ENCODE measurements around the gene SLC38A7. TPM values are rescaled to one million over a fixed set of nuclear protein-coding genes. Genes with fewer than 3 reads are reported as not detected.
"Not testable (repeated sequence)": the region's sequence is repeated elsewhere in the genome, so short reads cannot be mapped to it uniquely, and the experiment has no call there.

SLC38A7 gene, protein sequence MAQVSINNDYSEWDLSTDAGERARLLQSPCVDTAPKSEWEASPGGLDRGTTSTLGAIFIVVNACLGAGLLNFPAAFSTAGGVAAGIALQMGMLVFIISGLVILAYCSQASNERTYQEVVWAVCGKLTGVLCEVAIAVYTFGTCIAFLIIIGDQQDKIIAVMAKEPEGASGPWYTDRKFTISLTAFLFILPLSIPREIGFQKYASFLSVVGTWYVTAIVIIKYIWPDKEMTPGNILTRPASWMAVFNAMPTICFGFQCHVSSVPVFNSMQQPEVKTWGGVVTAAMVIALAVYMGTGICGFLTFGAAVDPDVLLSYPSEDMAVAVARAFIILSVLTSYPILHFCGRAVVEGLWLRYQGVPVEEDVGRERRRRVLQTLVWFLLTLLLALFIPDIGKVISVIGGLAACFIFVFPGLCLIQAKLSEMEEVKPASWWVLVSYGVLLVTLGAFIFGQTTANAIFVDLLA
- total RNA-seq = 27.7 and 39.6 TPM in 2 replicates

DNA sequence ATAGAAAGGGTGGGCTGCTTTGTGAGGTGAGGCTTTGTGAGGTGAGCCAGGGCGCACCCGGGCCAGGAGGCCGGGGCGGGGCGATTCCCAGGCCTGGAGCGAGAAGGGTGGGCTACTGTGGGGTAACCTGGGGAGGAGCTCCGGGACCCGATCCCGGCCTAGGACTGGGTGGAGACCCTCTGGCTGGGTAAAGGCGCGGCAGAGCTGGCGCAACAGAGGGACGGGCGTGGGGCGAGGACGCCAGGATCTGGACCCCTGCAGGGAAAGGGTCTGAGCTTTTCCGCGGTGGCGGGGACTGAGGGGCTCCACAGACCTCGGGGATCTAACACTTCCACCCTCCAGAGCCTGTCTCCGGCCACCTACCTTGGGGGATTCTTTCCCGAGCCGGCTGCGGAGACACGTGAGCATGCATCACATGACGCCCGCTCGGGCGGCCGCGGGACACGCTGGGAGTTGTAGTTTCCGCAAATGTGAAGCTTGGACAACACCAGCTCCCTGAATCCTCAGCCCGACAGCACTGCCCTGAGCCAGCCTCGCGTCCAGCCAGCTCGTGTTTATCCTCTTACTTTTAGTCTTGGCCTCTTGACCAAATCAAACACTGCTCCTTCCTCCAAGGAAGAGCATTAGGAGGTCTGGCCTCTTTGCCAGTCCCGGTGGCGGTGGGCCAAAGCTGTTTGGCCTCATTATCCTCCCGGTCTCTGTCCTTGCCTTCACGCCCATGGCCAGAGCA lies at the start of gene SLC38A7:
Gene SLC38A7 (minus strand): TSS at position 417 of the 730 bp plus-strand sequence. CDS start 4,644 bp downstream, outside the sequence.
- DNase-seq = peak; percentile 88

- peak; percentile 94 for DNase-seq
Observed at GRCh38 chr16:58733671-58734458, 49.3 kb upstream of the SLC38A7 start, which contains the start of gene GOT2. Gene GOT2 (minus strand): TSS chr16:58734316. CDS start chr16:58734228, 88 bp downstream.

GRCh38 chr16:58733248-58733670 lies 48.7 kb upstream of the SLC38A7 start:
- no peak for DNase-seq

GRCh38 chr16:58732545-58733247 lies 48.1 kb upstream of the SLC38A7 start:
- peak; percentile 51 for DNase-seq

GRCh38 chr16:58730724-58731370 lies 46.3 kb upstream of the SLC38A7 start:
- no peak for DNase-seq

DNA sequence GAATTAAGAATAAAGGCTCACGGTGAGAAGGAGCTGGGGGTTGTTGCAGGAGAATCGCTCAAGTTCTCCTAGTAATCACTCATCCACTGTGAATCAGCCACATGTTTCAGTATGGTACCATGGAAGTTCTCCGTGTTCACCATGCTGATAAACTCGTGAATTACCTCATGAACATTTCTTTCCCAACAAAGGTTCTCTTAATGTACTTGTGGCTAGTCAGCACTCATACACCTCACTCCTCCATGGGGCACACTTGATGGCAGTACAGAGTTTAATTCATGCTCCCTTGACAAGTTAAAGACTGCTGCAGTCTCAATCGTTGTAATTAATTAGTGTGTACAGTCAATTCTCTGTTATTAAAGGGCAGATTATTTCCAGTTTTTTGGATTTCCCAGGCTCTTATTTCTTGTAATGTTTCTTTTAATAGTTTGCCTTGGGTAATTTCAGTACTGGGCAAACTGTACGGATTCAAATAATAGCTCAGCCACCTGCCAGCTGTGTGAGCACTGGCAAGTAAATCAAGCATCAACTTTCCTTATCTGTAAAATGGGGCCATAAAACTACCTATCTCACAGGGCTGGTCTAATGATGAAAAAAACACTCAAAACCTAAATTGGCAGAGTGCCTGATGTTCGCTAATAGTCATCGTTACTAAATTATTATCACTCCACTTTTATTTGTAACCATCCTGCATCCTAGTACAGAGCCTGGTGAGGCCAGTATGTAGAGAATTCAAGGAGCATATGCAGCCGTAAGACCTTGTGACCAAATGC lies 43.4 kb upstream of the SLC38A7 start:
- no peak for DNase-seq

GRCh38 chr16:58727028-58727781 lies 42.6 kb upstream of the SLC38A7 start:
- no peak for DNase-seq

- DNase-seq = no peak
Observed at GRCh38 chr16:58723109-58723508, 38.5 kb upstream of the SLC38A7 start.

- no peak for DNase-seq
Observed at GRCh38 chr16:58717994-58718393, 33.4 kb upstream of the SLC38A7 start.

DNA sequence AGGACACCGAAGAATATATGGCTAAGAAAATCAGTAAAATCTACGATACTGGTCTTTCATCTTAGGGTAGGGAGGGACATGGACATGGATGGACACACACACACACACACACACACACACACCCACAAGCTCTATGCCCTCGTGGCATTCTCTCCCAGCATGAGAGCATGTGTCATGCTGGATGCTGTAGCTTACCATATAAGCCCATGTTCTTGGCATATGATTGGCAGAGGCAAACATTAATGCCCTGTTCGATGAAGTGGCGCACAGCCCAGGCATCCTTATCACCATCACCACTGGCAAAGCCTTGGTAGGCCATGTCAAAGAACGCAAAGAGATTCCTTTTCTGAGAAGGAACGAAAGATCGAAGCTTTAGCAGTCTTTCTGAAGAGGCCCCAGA lies 31.9 kb upstream of the SLC38A7 start:
- DNase-seq = no peak

DNA sequence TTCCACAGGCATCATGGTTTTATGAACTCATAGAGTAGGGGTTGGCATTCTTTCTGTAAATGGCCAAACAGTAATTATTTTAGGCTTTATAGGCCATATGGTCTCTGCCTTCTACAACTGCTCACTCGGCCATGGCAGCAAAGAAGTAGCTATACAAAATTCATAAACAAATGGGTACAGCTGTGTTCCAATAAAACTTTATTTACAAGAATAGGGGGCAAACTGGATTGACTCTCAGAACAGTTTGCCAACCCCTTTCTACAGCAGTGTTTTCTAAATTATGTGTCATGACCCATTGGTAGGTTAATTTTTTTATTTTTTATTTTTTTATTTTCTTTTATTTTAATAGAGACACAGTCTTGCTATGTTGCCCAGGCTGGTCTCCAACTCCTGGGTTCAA lies 29.2 kb upstream of the SLC38A7 start:
- DNase-seq = no peak

DNA sequence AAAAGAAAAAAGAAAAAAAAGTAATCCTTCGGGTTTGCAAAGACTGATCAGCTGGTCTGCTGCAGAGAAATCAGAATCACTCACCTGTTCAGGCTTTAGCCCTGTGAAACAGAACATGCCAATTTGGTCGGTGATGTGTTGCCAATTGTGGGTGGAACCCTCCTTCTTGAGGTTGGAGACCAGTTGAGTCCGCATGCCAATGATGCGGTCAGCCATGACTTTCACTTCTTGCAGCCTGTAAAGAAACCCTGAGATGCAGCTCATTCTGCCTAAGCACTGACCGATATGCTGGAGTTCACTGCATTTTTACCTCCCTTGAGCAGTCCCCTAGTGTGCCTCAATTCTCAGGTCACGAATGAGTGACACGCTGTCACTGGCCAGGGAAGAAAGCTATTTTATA lies 24.8 kb upstream of the SLC38A7 start:
- DNase-seq = no peak

DNA sequence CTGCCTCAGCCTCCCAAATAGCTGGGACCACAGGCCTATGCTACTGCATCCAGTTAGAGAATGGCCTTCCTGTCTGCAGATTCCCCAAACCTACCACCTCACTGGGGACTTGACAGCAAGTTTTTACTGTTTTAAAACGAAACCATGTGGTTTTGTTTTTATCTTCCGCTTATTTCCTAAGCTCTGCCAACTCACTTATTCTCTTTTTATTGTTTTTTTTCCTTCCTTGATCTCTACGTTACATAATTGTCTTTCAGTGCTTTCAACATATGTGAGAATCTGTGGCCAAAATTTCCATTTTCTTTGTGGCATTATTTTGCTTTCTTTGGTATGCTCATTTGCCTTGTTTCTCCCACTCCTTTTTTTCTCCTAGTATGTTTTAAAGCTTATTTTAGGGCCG lies 14.6 kb upstream of the SLC38A7 start:
- no peak for DNase-seq

GRCh38 chr16:58695368-58695767 lies 10.8 kb upstream of the SLC38A7 start:
- no peak for DNase-seq

- DNase-seq = no peak
Observed at GRCh38 chr16:58692450-58692849, 7.9 kb upstream of the SLC38A7 start.

- DNase-seq = not testable (repeated sequence)
Observed at GRCh38 chr16:58686985-58687706, 2.6 kb upstream of the SLC38A7 start.

DNA sequence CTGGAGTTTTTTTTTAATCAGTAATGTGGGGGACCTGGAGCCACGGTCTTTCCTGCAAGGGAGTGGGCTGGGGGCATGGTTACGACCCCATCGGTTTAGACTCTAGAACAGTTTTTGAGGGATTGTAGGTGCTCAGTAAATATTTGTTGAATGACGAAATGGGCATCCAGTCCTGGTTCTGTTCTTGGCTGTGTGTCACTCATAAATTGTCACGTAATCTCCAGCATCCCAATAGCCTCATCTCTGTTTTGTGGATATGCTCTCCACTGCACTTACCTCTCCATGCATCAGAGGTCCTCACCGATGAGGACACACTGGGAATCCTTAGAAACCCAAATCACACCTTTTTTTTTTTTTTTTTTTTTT lies 497 bp upstream of the SLC38A7 start:
- no peak for DNase-seq

DNA sequence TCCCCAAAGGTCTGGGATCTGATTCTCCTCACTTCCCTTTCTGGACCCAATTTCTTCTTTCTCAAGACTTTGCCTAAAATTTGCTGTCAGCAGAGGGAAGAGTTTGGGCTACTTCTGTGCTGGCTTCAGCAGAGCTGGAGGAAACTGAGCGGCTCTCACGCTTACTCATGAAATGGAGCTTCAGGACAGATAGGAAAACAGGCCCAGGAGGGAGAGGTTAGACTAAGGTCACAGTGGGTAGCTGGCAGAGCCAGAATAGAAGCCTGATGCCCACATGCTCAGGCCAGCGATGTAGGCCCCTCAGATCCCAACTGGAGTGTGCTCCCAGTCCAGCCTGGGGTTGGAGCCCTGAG lies 593 bp downstream of the SLC38A7 start:
- peak; percentile 41 for DNase-seq

- no peak for DNase-seq
Observed at GRCh38 chr16:58679763-58680162, 4.8 kb downstream of the SLC38A7 start.

- DNase-seq = peak; percentile 41
Observed at GRCh38 chr16:58678716-58679115, 5.9 kb downstream of the SLC38A7 start.
